ENCODE data around the gene DAZL. TPM values are rescaled to one million over a fixed set of nuclear protein-coding genes. Genes with fewer than 3 reads are reported as not detected.
"Not testable (repeated sequence)": the region's sequence is repeated elsewhere in the genome, so short reads cannot be mapped to it uniquely, and the experiment has no call there.

The DAZL gene
- not detected in 2 replicates for total RNA-seq (2014; rRNA removed; shearing (Covaris generic))
- not detected in 2 replicates for polyA plus RNA-seq (2015; cell fraction: cytosol; rRNA removed)
- polyA plus RNA-seq (2015; cell fraction: nucleus; rRNA removed), result not detected in 2 replicates

GRCh38 chr3:16604887-16605602 is at the start of gene DAZL:
TSS of gene DAZL (minus strand) at chr3:16605423. CDS start at chr3:16605205, 218 bp downstream.
- in situ Hi-C loops (cut with HindIII; ENCODE audit: low pct_unique_long_range_greater_than_20kb, low sequenced_read_pairs), result no loop called here
- DNase-seq (ENCODE audit: low read depth, low spot score), result no peak

- in situ Hi-C loops (cut with HindIII; ENCODE audit: low pct_unique_long_range_greater_than_20kb, low sequenced_read_pairs), result no loop called here
- no peak for DNase-seq (ENCODE audit: low read depth, low spot score)
Measured at GRCh38 chr3:16654976-16655375, 49.8 kb upstream of the DAZL start.

GRCh38 chr3:16653712-16654111 is 48.5 kb upstream of the DAZL start:
- in situ Hi-C loops (cut with HindIII; ENCODE audit: low pct_unique_long_range_greater_than_20kb, low sequenced_read_pairs), result no loop called here
- DNase-seq (ENCODE audit: low read depth, low spot score), result no peak

GRCh38 chr3:16647668-16648067 is 42.4 kb upstream of the DAZL start:
- in situ Hi-C loops (cut with HindIII; ENCODE audit: low pct_unique_long_range_greater_than_20kb, low sequenced_read_pairs), result no loop called here
- DNase-seq (ENCODE audit: low read depth, low spot score), result peak; percentile 97

- in situ Hi-C loops (cut with HindIII; ENCODE audit: low pct_unique_long_range_greater_than_20kb, low sequenced_read_pairs), result no loop called here
- no peak for DNase-seq (ENCODE audit: low read depth, low spot score)
Measured at GRCh38 chr3:16639806-16640205, 34.6 kb upstream of the DAZL start.

- DNase-seq (ENCODE audit: low read depth, low spot score), result no peak
- in situ Hi-C loops (cut with HindIII; ENCODE audit: low pct_unique_long_range_greater_than_20kb, low sequenced_read_pairs), result no loop called here
Measured at GRCh38 chr3:16633948-16634347, 28.7 kb upstream of the DAZL start.

GRCh38 chr3:16632395-16632794 is 27.2 kb upstream of the DAZL start:
- no peak for DNase-seq (ENCODE audit: low read depth, low spot score)
- in situ Hi-C loops (cut with HindIII; ENCODE audit: low pct_unique_long_range_greater_than_20kb, low sequenced_read_pairs), result no loop called here

- no peak for DNase-seq (ENCODE audit: low read depth, low spot score)
- in situ Hi-C loops (cut with HindIII; ENCODE audit: low pct_unique_long_range_greater_than_20kb, low sequenced_read_pairs), result no loop called here
Measured at GRCh38 chr3:16618721-16619120, 13.5 kb upstream of the DAZL start.

- in situ Hi-C loops (cut with HindIII; ENCODE audit: low pct_unique_long_range_greater_than_20kb, low sequenced_read_pairs); DNase-seq (ENCODE audit: low read depth, low spot score): not testable (repeated sequence)
Measured at GRCh38 chr3:16617155-16617554, 11.9 kb upstream of the DAZL start.

GRCh38 chr3:16616083-16616482 is 10.9 kb upstream of the DAZL start:
- no peak for DNase-seq (ENCODE audit: low read depth, low spot score)
- in situ Hi-C loops (cut with HindIII; ENCODE audit: low pct_unique_long_range_greater_than_20kb, low sequenced_read_pairs), result no loop called here

GRCh38 chr3:16614033-16615031 is 9.1 kb upstream of the DAZL start:
- in situ Hi-C loops (cut with HindIII; ENCODE audit: low pct_unique_long_range_greater_than_20kb, low sequenced_read_pairs), result no loop called here

GRCh38 chr3:16609927-16610580 is 4.8 kb upstream of the DAZL start:
- no peak for DNase-seq (ENCODE audit: low read depth, low spot score)

More at GRCh38 chr3:16614033-16615031, 9.1 kb upstream of the DAZL start:
- DNase-seq (ENCODE audit: low read depth, low spot score), result no peak

GRCh38 chr3:16608816-16609215 is 3.6 kb upstream of the DAZL start:
- DNase-seq (ENCODE audit: low read depth, low spot score), result no peak

More at GRCh38 chr3:16609927-16610580, 4.8 kb upstream of the DAZL start:
- in situ Hi-C loops (cut with HindIII; ENCODE audit: low pct_unique_long_range_greater_than_20kb, low sequenced_read_pairs), result no loop called here

GRCh38 chr3:16607718-16608117 is 2.5 kb upstream of the DAZL start:
- DNase-seq (ENCODE audit: low read depth, low spot score), result no peak
- in situ Hi-C loops (cut with HindIII; ENCODE audit: low pct_unique_long_range_greater_than_20kb, low sequenced_read_pairs), result no loop called here

More at GRCh38 chr3:16608816-16609215, 3.6 kb upstream of the DAZL start:
- in situ Hi-C loops (cut with HindIII; ENCODE audit: low pct_unique_long_range_greater_than_20kb, low sequenced_read_pairs), result no loop called here

- DNase-seq (ENCODE audit: low read depth, low spot score), result no peak
- in situ Hi-C loops (cut with HindIII; ENCODE audit: low pct_unique_long_range_greater_than_20kb, low sequenced_read_pairs), result no loop called here
Measured at GRCh38 chr3:16606398-16606797, 1.2 kb upstream of the DAZL start.

GRCh38 chr3:16605966-16606365 is 743 bp upstream of the DAZL start:
- in situ Hi-C loops (cut with HindIII; ENCODE audit: low pct_unique_long_range_greater_than_20kb, low sequenced_read_pairs), result no loop called here
- DNase-seq (ENCODE audit: low read depth, low spot score), result no peak

GRCh38 chr3:16604433-16604832 is 790 bp downstream of the DAZL start:
- in situ Hi-C loops (cut with HindIII; ENCODE audit: low pct_unique_long_range_greater_than_20kb, low sequenced_read_pairs), result no loop called here
- DNase-seq (ENCODE audit: low read depth, low spot score), result no peak

- in situ Hi-C loops (cut with HindIII; ENCODE audit: low pct_unique_long_range_greater_than_20kb, low sequenced_read_pairs), result no loop called here
- DNase-seq (ENCODE audit: low read depth, low spot score), result no peak
Measured at GRCh38 chr3:16601537-16602005, 3.7 kb downstream of the DAZL start.
